SK-N-SH treated with all-trans-retinoic acid at 6 μM for 48 hours (cell line): Measurements from ENCODE around the gene KCNH3.

Source experiments
- ATAC-seq: fragments of 200-7000 bp; cut with Tn5 transposase; 3 replicates; pipeline ENCODE4 v1.9.1; 2020; ENCODE audit warnings: mild to moderate bottlenecking, moderate library complexity
- CSDC2 ChIP-seq: fragments of 250-450 bp; sonication (Bioruptor Pico); IDR thresholded peaks from 2 replicates; pipeline ENCODE4 v1.5.0; 2020; ENCODE audit warnings: mild to moderate bottlenecking, moderate library complexity
- CSRNP3 ChIP-seq: fragments of 250-450 bp; sonication (Bioruptor Pico); IDR thresholded peaks from 2 replicates; pipeline ENCODE4 v1.5.1; 2021; ENCODE audit warnings: mild to moderate bottlenecking, moderate library complexity
- ESRRG ChIP-seq: fragments of 250-450 bp; sonication (Bioruptor Pico); IDR thresholded peaks from 2 replicates; pipeline ENCODE4 v1.6.1; 2021; ENCODE audit warnings: mild to moderate bottlenecking
- GLIS3 ChIP-seq: fragments of 250-450 bp; sonication (Bioruptor Pico); IDR thresholded peaks from 2 replicates; pipeline ENCODE4 v1.5.0; 2020; ENCODE audit warnings: mild to moderate bottlenecking, moderate library complexity
- ISL1 ChIP-seq: fragments of 250-450 bp; sonication (Bioruptor Pico); IDR thresholded peaks from 2 replicates; pipeline ENCODE4 v2.1.2; 2022; ENCODE audit warnings: mild to moderate bottlenecking, moderate library complexity
- OSR1 ChIP-seq: fragments of 250-450 bp; sonication (Bioruptor Pico); IDR thresholded peaks from 2 replicates; pipeline ENCODE4 v1.8.0; 2022; ENCODE audit warnings: moderate library complexity, mild to moderate bottlenecking, inconsistent platforms
- PATZ1 ChIP-seq: fragments of 250-450 bp; sonication (Bioruptor Pico); IDR thresholded peaks from 2 replicates; pipeline ENCODE4 v1.8.0; 2020; ENCODE audit warnings: mild to moderate bottlenecking, moderate library complexity, borderline replicate concordance
- PPARA ChIP-seq: fragments of 250-450 bp; sonication (Bioruptor Pico); IDR thresholded peaks from 2 replicates; pipeline ENCODE4 v1.5.0; 2020; ENCODE audit warnings: mild to moderate bottlenecking, borderline replicate concordance
- RARB ChIP-seq: fragments of 250-450 bp; sonication (Bioruptor Pico); IDR thresholded peaks from 2 replicates; pipeline ENCODE4 v1.8.0; 2021; ENCODE audit warnings: mild to moderate bottlenecking, moderate library complexity
- SNAI2 ChIP-seq: fragments of 250-450 bp; sonication (Bioruptor Pico); IDR thresholded peaks from 2 replicates; pipeline ENCODE4 v1.5.0; 2020; ENCODE audit warnings: mild to moderate bottlenecking, moderate library complexity
- TCF4 ChIP-seq: fragments of 250-450 bp; sonication (Bioruptor Pico); IDR thresholded peaks from 2 replicates; pipeline ENCODE4 v1.8.0; 2021; ENCODE audit warnings: mild to moderate bottlenecking, moderate library complexity, borderline replicate concordance
- TOX ChIP-seq: fragments of 250-450 bp; sonication (Bioruptor Pico); IDR thresholded peaks from 2 replicates; pipeline ENCODE4 v1.8.0; 2021; ENCODE audit warnings: mild to moderate bottlenecking, moderate library complexity, borderline replicate concordance
- ZC3H10 ChIP-seq: fragments of 250-450 bp; sonication (Bioruptor Pico); IDR thresholded peaks from 2 replicates; pipeline ENCODE4 v1.5.1; 2021; ENCODE audit warnings: mild to moderate bottlenecking, moderate library complexity
- ZFP30 ChIP-seq: fragments of 450-650 bp; formaldehyde crosslinking; IDR thresholded peaks from 2 replicates; pipeline ENCODE4 v1.5.0; 2022; ENCODE audit warnings: mild to moderate bottlenecking, moderate library complexity
- ZNF565 ChIP-seq: fragments of 450-650 bp; formaldehyde crosslinking; conservative IDR thresholded peaks from 2 replicates; pipeline ENCODE4 v1.5.0; 2020; ENCODE audit warnings: low read depth, mild to moderate bottlenecking, moderate library complexity
- ZNF70 ChIP-seq: fragments of 450-650 bp; formaldehyde crosslinking; IDR thresholded peaks from 2 replicates; pipeline ENCODE4 v1.5.0; 2020; ENCODE audit warnings: mild to moderate bottlenecking, moderate library complexity
- ZNF8 ChIP-seq: fragments of 450-650 bp; formaldehyde crosslinking; IDR thresholded peaks from 2 replicates; pipeline ENCODE4 v1.5.0; 2020; ENCODE audit warnings: mild to moderate bottlenecking, moderate library complexity
- TF ChIP-seq, protein P1 (sequence below): fragments of 250-450 bp; sonication (Bioruptor Pico); IDR thresholded peaks from 2 replicates; pipeline ENCODE4 v1.8.0; 2021; ENCODE audit warnings: low read depth, mild to moderate bottlenecking, moderate library complexity, borderline replicate concordance
- TF ChIP-seq, protein P2 (sequence below): fragments of 250-450 bp; sonication (Bioruptor Pico); IDR thresholded peaks from 2 replicates; pipeline ENCODE4 v1.5.0; 2020; ENCODE audit warnings: mild to moderate bottlenecking, moderate library complexity
- TF ChIP-seq, protein P3 (sequence below): fragments of 250-450 bp; sonication (Bioruptor Pico); IDR thresholded peaks from 2 replicates; pipeline ENCODE4 v1.5.1; 2020; ENCODE audit warnings: low read depth, mild to moderate bottlenecking, moderate library complexity

Gene KCNH3

GRCh38 chr12:49559011-49559675 lies 20.3 kb downstream of the KCNH3 start:
- ATAC-seq = no peak
- TF ChIP-seq ZNF70 (CRISPR knock-in tag) (no peak), PPARA (CRISPR knock-in tag) (no peak), ZC3H10 (CRISPR knock-in tag) (no peak), TOX (CRISPR knock-in tag) (no peak), OSR1 (CRISPR knock-in tag) (no peak), GLIS3 (CRISPR knock-in tag) (no peak), ZNF8 (CRISPR knock-in tag) (no peak), ZFP30 (no peak), ZNF565 (no peak), SNAI2 (CRISPR knock-in tag) (no peak), RARB (CRISPR knock-in tag) (no peak), PATZ1 (CRISPR knock-in tag) (no peak), TCF4 (CRISPR knock-in tag) (no peak), ISL1 (CRISPR knock-in tag) (no peak)
- TF ChIP-seq, protein P1, sequence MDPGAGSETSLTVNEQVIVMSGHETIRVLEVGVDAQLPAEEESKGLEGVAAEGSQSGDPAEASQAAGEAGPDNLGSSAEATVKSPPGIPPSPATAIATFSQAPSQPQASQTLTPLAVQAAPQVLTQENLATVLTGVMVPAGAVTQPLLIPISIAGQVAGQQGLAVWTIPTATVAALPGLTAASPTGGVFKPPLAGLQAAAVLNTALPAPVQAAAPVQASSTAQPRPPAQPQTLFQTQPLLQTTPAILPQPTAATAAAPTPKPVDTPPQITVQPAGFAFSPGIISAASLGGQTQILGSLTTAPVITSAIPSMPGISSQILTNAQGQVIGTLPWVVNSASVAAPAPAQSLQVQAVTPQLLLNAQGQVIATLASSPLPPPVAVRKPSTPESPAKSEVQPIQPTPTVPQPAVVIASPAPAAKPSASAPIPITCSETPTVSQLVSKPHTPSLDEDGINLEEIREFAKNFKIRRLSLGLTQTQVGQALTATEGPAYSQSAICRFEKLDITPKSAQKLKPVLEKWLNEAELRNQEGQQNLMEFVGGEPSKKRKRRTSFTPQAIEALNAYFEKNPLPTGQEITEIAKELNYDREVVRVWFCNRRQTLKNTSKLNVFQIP (CRISPR knock-in tag) = no peak
- TF ChIP-seq, protein P2, sequence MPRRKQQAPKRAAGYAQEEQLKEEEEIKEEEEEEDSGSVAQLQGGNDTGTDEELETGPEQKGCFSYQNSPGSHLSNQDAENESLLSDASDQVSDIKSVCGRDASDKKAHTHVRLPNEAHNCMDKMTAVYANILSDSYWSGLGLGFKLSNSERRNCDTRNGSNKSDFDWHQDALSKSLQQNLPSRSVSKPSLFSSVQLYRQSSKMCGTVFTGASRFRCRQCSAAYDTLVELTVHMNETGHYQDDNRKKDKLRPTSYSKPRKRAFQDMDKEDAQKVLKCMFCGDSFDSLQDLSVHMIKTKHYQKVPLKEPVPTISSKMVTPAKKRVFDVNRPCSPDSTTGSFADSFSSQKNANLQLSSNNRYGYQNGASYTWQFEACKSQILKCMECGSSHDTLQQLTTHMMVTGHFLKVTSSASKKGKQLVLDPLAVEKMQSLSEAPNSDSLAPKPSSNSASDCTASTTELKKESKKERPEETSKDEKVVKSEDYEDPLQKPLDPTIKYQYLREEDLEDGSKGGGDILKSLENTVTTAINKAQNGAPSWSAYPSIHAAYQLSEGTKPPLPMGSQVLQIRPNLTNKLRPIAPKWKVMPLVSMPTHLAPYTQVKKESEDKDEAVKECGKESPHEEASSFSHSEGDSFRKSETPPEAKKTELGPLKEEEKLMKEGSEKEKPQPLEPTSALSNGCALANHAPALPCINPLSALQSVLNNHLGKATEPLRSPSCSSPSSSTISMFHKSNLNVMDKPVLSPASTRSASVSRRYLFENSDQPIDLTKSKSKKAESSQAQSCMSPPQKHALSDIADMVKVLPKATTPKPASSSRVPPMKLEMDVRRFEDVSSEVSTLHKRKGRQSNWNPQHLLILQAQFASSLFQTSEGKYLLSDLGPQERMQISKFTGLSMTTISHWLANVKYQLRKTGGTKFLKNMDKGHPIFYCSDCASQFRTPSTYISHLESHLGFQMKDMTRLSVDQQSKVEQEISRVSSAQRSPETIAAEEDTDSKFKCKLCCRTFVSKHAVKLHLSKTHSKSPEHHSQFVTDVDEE (CRISPR knock-in tag) = no peak
- TF ChIP-seq, protein P3, sequence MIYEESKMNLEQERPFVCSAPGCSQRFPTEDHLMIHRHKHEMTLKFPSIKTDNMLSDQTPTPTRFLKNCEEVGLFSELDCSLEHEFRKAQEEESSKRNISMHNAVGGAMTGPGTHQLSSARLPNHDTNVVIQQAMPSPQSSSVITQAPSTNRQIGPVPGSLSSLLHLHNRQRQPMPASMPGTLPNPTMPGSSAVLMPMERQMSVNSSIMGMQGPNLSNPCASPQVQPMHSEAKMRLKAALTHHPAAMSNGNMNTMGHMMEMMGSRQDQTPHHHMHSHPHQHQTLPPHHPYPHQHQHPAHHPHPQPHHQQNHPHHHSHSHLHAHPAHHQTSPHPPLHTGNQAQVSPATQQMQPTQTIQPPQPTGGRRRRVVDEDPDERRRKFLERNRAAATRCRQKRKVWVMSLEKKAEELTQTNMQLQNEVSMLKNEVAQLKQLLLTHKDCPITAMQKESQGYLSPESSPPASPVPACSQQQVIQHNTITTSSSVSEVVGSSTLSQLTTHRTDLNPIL (CRISPR knock-in tag) = no peak

DNA sequence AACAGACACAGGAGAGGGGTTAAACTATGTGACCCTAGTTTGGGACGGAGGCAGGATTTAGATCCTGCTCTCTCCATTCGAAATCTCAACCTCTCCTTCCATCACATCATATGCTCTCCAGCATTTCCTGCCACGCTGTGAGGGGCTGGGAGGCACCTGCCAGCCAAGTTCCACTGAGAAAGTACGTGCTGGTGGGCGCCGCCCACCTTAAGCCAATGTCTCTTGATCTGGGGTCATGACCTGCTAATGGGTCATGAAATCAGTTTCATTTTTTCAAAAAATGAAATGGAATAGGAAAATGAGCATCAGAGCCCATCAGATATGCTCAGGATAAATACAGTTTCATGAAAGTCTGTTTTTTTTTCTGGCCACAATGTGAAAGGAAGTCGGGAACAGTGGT lies 21.9 kb downstream of the KCNH3 start:
- TF ChIP-seq, protein P1 (CRISPR knock-in tag) = no peak
- TF ChIP-seq CSDC2 (CRISPR knock-in tag) = no peak
- no peak for TF ChIP-seq ESRRG
- no peak for TF ChIP-seq TCF4 (CRISPR knock-in tag)
- TF ChIP-seq SNAI2 (CRISPR knock-in tag) = no peak
- no peak for TF ChIP-seq ISL1 (CRISPR knock-in tag)
- TF ChIP-seq PATZ1 (CRISPR knock-in tag) = no peak
- no peak for TF ChIP-seq CSRNP3 (CRISPR knock-in tag)
- TF ChIP-seq RARB (CRISPR knock-in tag) = no peak
- no peak for TF ChIP-seq GLIS3 (CRISPR knock-in tag)
- TF ChIP-seq OSR1 (CRISPR knock-in tag) = no peak
- no peak for TF ChIP-seq ZC3H10 (CRISPR knock-in tag)
- TF ChIP-seq ZFP30 = no peak
- no peak for ATAC-seq
